Measurements from ENCODE around the gene HEBP2. TPM values are rescaled to one million over a fixed set of nuclear protein-coding genes. Genes with fewer than 3 reads are reported as not detected.

Gene HEBP2
- total RNA-seq, 6 experiments from 2014 or later = 37.3 to 69.2 (median 53.0) TPM

DNA sequence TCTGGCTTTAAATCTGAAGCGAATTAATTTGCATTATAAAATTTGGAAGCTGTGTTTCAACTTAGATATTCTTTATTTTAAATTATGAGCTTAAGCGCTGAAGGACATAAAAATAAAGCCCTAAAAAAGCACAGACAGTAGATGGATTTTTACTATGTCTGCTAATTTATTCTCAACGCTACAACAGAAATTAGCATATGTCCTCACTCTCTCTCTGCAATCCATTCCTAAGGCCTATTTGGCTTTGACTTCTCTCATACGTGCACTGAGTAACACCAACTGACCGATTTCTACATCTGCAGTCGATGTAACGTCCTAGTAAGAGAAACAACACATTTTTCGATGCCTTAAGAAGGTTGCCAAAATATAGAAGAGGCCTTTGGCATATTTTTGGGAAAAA is 23.7 kb downstream of the HEBP2 start:
- Histone ChIP-seq H3K36me3 (peaks cover 0 to 39% (median 14%) of the 10 kb centered on the region in 4 donors), H3K27ac (no peak overlapping the region), H3K27me3 (no peaks in the 10 kb centered on the region), H3K9me3 (no peaks in the 10 kb centered on the region), H3K4me3 (no peak overlapping the region), H3K4me1 (peaks cover 0 to 30% (median 8%) of the 10 kb centered on the region in 4 donors)
- no peak for ATAC-seq
- DNase-seq = no peak
- intact Hi-C loops (cut with DNase I) = loop anchor here in 1 of 2 donors (5.0 kb wide), 1 partner anchor 80 kb away; no protein-coding TSS in a partner anchor
- 82% methylated on average over 8 of the region's 8 CpGs for WGBS (ENCODE audit: insufficient coverage, low coverage, low lambda C conversion rate, missing lambda C conversion rate)
- TF ChIP-seq POLR2A (IDR thresholded peaks at IDR 0.05) = no peak
- TF ChIP-seq, protein P1, sequence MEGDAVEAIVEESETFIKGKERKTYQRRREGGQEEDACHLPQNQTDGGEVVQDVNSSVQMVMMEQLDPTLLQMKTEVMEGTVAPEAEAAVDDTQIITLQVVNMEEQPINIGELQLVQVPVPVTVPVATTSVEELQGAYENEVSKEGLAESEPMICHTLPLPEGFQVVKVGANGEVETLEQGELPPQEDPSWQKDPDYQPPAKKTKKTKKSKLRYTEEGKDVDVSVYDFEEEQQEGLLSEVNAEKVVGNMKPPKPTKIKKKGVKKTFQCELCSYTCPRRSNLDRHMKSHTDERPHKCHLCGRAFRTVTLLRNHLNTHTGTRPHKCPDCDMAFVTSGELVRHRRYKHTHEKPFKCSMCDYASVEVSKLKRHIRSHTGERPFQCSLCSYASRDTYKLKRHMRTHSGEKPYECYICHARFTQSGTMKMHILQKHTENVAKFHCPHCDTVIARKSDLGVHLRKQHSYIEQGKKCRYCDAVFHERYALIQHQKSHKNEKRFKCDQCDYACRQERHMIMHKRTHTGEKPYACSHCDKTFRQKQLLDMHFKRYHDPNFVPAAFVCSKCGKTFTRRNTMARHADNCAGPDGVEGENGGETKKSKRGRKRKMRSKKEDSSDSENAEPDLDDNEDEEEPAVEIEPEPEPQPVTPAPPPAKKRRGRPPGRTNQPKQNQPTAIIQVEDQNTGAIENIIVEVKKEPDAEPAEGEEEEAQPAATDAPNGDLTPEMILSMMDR (IDR thresholded peaks at IDR 0.05) = no peak

DNA sequence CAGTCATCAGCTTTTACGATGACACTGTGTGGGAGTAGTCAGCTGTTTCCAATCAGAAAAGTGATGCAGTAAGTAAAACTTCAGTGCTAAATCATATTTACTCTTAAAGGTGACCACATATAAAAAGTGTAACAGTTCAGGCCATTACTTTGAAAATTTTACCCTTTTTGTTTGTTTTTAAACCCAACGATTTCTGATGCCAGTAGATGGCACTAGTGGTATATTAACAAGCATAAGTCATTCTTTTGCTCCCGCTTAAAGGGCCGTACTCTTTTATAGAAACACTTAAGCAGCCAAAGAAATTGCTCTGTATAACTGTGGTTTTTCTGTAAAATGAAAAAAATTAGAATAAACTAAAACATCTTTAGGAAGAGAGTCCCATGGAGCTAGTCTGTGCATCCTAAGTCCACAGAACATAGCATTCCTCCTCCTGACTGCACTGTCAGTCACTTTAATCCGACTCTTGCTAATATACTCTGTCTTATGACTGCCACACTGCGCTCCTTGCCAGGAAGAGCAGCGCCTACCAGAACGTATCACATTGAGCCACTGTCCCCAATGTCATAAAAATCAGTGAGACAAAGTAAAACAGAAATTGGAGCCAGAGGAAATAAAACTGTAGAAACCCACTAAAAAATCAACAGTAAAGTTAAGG is 25.0 kb downstream of the HEBP2 start:
- WGBS (ENCODE audit: insufficient coverage, low coverage, low lambda C conversion rate, missing lambda C conversion rate) = 28% methylated on average over 8 of the region's 8 CpGs
- Histone ChIP-seq H3K36me3 (peaks cover 0 to 49% (median 16%) of the 10 kb centered on the region in 4 donors), H3K27me3 (no peaks in the 10 kb centered on the region), H3K27ac (peak overlapping the region; percentile 21 to 45 (median 42)), H3K4me1 (peaks cover 0 to 19% (median 5%) of the 10 kb centered on the region in 4 donors), H3K9me3 (no peaks in the 10 kb centered on the region), H3K4me3 (no peak overlapping the region)
- no peak for DNase-seq
- intact Hi-C loops (cut with DNase I) = loop anchor here in 1 of 2 donors (5.0 kb wide), 1 partner anchor 78 kb away; no protein-coding TSS in a partner anchor
- peak; percentile 58 to 67 (median 64) for ATAC-seq
- TF ChIP-seq, protein P1 (IDR thresholded peaks at IDR 0.05) = peak; percentile 60 to 69 (median 66)
- TF ChIP-seq POLR2A (IDR thresholded peaks at IDR 0.05) = no peak

DNA sequence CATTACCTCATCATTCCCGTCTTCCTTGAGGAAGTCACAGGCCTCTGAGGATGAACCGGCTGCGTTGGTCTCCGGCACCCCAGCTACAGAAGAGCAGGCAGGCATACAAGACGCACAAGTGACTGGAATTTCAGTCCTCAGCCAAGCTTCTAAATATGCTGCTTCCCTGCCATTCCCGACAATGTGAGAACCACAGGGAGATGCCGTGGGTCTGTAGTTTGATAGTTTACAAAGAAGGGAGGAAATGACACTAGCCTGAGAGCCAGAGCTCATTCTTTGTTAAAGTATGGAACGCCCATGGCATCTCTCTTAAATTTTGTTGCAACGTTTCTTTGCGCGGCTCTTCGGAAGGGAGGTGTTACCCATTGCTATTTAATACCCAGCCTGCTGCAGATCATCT is 25.7 kb downstream of the HEBP2 start:
- ATAC-seq = peak in 2 of 4 donors; percentile 3
- intact Hi-C loops (cut with DNase I) = loop anchor here (5.0 to 10.0 kb wide), 2 partner anchors 78 to 85 kb away; no protein-coding TSS in a partner anchor
- Histone ChIP-seq H3K27me3 (no peaks in the 10 kb centered on the region), H3K36me3 (peaks cover 0 to 44% (median 14%) of the 10 kb centered on the region in 4 donors), H3K4me3 (no peak overlapping the region), H3K9me3 (no peaks in the 10 kb centered on the region), H3K4me1 (peaks cover 0 to 19% (median 4%) of the 10 kb centered on the region in 4 donors), H3K27ac (peak overlapping the region; percentile 21 to 45 (median 42))
- no peak for TF ChIP-seq POLR2A (IDR thresholded peaks at IDR 0.05)
- TF ChIP-seq, protein P1 (IDR thresholded peaks at IDR 0.05) = no peak
- no peak for DNase-seq
- 43% methylated on average over 8 of the region's 12 CpGs for WGBS (ENCODE audit: insufficient coverage, low coverage, low lambda C conversion rate, missing lambda C conversion rate)

DNA sequence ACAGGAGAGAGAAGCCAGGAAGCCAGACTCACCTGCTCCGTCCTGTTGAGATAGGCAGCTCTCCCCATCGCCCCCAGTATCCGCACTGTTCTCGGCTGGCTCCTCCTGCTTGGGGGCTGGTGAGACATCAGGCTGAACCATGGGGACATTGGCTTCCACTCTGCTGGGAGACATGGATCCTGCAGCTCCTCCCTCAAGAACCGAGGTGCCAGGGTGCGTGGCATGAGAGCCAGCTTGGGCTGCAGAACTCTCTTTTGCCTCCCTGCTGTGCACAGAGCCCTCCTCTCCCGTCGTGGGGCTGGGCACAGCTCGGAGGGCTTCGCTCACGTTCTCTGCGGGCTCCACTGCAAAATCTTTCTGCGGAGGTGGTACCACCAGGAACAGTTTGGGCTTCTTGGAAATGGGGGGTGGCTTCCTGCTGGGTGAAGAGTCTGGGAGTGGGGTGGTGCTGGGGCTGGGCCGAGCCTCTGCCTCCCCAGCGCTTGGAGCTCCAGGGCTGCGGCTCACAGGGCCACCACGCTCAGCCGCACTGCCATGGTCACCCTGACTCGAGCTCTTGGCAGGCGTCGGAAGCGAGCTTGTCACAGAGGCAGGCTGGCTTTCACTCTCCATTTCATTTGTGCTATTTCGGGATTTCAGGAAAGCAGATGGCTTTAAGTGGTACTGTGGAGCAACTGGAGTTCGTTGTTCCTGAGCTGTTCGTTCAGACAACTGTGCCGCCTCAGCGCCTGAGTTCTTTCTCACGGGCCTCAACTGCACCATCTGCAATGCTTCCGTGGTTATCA is 26.5 kb downstream of the HEBP2 start:
- H3K27ac ChIP-seq = no peak overlapping the region
- ATAC-seq (peak in 3 of 4 donors; percentile 4 to 24 (median 5)), DNase-seq (no peak)
- H3K9me3 ChIP-seq = no peaks in the 10 kb centered on the region
- intact Hi-C loops (cut with DNase I) = loop anchor here in 1 of 2 donors (10.0 kb wide), 1 partner anchor 84 kb away; no protein-coding TSS in a partner anchor
- H3K4me3 ChIP-seq = no peak overlapping the region
- TF ChIP-seq, protein P1 (IDR thresholded peaks at IDR 0.05) = no peak
- TF ChIP-seq POLR2A (IDR thresholded peaks at IDR 0.05) = no peak
- WGBS (ENCODE audit: insufficient coverage, low coverage, low lambda C conversion rate, missing lambda C conversion rate) = 81% methylated on average over 9 of the region's 29 CpGs
- peaks cover 0 to 46% (median 14%) of the 10 kb centered on the region in 4 donors for H3K36me3 ChIP-seq
- H3K27me3 ChIP-seq = no peaks in the 10 kb centered on the region
- peaks cover 0 to 19% (median 4%) of the 10 kb centered on the region in 4 donors for H3K4me1 ChIP-seq

All from right lobe of liver (tissue), 6 donors.